T-helper 1 cell treated with Interleukin-12 subunit alpha and Interleukin-12 subunit beta and Interleukin-4 antibody, amounts not matched to agents 30 μg/mL and 1 μg/mL, for 36 hours (primary cell): ENCODE results near the gene FN1.
A peak's percentile ranks its signal among the peaks of the same experiment; 100 is the strongest.

Experiments used
- H3K27ac Mint-ChIP-seq: one replicate; pipeline ENCODE4 v1.8.0; 2021; ENCODE audit warnings: mild to moderate bottlenecking, mixed read lengths
- H3K27me3 Mint-ChIP-seq: one replicate; pipeline ENCODE4 v1.8.0; 2021; ENCODE audit warnings: low read depth, mixed read lengths
- H3K36me3 Mint-ChIP-seq: one replicate; pipeline ENCODE4 v1.8.0; 2021; ENCODE audit warnings: low read depth, mixed read lengths
- H3K4me1 Mint-ChIP-seq: one replicate; pipeline ENCODE4 v1.8.0; 2021; ENCODE audit warnings: low read depth, mixed read lengths
- H3K4me3 Mint-ChIP-seq: one replicate; pipeline ENCODE4 v1.8.0; 2021; ENCODE audit warnings: mild to moderate bottlenecking, moderate library complexity, mixed read lengths
- H3K9me3 Mint-ChIP-seq: one replicate; pipeline ENCODE4 v1.8.0; 2021; ENCODE audit warnings: mixed read lengths

Gene FN1

DNA sequence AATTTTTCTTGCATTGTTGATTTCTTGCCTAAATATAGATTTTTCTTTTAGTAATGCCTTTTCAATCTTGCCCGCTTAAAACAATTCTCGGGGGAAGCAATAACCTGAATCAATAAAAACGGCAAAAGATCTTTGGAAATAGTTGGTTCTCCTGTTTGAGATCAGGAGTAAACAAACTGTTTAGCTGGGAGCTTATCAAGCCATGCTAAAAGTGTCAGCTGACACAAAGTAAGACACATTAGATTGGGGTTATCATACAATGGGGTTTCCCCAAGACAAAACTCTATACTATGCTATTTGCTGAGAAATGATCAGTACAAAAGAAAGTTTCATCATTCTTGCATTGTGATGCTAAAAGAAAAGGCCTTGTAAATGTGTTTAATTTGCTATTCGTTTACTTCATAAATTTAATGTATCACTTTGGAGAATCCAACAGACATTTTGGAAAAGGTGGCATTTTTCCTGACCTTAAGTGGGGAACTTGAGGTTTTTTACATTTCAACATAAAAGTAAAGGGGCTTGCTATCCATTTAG lies 77.5 kb downstream of the FN1 start:
- Mint-ChIP-seq H3K4me3 (no peak overlapping the region), H3K9me3 (no peaks in the 10 kb centered on the region), H3K27me3 (no peaks in the 10 kb centered on the region), H3K27ac (no peak overlapping the region), H3K36me3 (peaks cover 13% of the 10 kb centered on the region), H3K4me1 (no peaks in the 10 kb centered on the region)

GRCh38 chr2:215357660-215358059 lies 78.2 kb downstream of the FN1 start:
- peaks cover 16% of the 10 kb centered on the region for H3K36me3 Mint-ChIP-seq

DNA sequence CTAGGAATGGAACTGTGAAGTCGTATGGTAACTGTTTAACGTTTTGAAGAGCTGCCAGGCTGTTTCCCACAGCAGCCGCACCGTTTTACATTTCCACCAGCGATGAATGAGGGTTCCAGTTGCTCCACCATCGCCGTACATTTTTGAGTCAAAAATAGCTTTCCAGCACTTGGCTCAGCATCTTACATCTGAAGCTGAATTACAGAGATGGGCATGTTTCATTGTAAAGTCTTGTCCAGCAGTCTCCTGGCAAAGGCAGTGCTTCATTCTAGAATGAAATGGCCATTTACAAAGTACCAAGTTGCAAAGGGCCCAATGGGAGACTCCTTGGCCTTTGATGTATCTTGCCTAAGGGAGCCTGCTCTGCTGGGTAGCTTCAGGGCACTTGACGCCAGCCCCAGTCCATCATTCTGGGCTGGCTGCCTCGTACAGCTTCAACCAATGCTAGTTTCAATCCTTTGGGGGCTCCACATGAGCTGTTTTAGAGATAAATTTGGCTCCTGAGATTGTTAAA lies 78.9 kb downstream of the FN1 start:
- peaks cover 18% of the 10 kb centered on the region for H3K36me3 Mint-ChIP-seq
- no peaks in the 10 kb centered on the region for H3K4me1 Mint-ChIP-seq
- H3K4me3 Mint-ChIP-seq, result no peak overlapping the region
- no peaks in the 10 kb centered on the region for H3K27me3 Mint-ChIP-seq
- no peaks in the 10 kb centered on the region for H3K9me3 Mint-ChIP-seq
- no peak overlapping the region for H3K27ac Mint-ChIP-seq

More at GRCh38 chr2:215357660-215358059, 78.2 kb downstream of the FN1 start:
- Mint-ChIP-seq H3K9me3 (no peaks in the 10 kb centered on the region), H3K4me3 (no peak overlapping the region), H3K27me3 (no peaks in the 10 kb centered on the region), H3K4me1 (no peaks in the 10 kb centered on the region), H3K27ac (no peak overlapping the region)

- H3K9me3 Mint-ChIP-seq, result no peaks in the 10 kb centered on the region
- H3K27ac Mint-ChIP-seq, result no peak overlapping the region
- peaks cover 23% of the 10 kb centered on the region for H3K36me3 Mint-ChIP-seq
Measured at GRCh38 chr2:215356334-215356947, 79.4 kb downstream of the FN1 start.

DNA sequence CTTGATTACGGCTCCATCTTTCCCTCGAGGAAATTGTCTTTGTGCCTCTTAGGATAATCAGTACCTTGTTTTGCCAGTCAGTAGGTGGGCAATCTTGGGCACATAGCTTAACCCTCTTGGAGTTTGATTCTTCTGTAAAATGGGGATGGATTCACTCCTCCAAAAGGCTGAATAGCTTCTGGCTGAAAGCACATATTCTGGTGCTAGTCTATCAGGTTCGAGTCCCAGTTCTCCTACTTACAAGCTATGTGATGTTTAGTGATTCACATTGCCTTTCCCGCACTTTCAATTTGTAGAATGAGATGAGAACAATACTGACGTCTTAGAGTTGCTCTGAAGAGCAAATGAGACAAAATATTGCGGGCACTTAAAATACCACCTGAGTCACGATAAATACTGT lies 80.1 kb downstream of the FN1 start:
- Mint-ChIP-seq H3K4me3 (no peak overlapping the region), H3K27me3 (no peaks in the 10 kb centered on the region), H3K4me1 (no peaks in the 10 kb centered on the region), H3K36me3 (peaks cover 25% of the 10 kb centered on the region), H3K9me3 (no peaks in the 10 kb centered on the region), H3K27ac (no peak overlapping the region)

More at GRCh38 chr2:215356334-215356947, 79.4 kb downstream of the FN1 start:
- Mint-ChIP-seq H3K27me3 (no peaks in the 10 kb centered on the region), H3K4me3 (no peak overlapping the region), H3K4me1 (no peaks in the 10 kb centered on the region)

DNA sequence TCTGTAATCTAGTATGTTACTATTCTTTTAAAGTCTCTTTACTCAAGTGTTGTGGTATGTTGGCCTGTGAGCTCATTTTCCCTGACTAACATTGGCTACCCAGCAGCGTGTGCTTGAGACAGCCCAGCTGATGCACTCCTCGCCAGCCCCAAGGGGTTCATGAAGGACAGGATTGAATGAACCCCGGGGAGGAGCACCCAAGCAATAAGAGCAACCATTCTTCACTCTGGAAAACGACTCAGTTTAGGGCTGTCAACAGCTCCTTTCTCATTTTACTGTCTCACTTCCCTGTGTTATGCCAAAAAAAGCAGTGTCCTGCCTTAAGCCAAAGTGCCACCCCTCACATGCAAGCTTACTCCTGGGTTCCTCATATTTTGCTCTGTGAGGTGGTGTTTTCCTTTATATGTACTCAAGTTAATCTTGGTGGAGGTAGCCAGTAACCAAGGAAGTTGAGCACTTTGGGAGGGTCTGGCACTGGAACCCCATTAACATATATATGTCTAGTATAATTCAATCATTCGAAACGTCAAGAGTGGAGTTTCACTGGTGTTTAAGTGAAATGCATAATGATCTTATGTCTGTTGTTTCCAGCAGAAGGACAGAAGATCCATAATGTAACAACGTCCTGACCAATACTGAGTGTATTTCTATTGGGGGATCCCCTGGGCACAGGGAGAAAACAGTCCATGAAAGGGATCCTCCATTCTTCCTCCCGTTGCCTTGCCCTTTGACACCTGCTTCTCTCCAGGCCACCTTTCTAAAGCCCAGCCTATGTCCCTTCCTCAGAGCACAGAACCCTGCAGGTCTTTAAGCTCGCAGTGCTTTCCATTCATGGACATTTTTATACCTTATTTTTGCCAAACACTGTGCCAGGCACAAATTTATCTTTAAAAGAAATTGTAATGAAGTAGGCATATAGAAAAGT lies 80.8 kb downstream of the FN1 start:
- H3K4me3 Mint-ChIP-seq, result no peak overlapping the region
- no peaks in the 10 kb centered on the region for H3K9me3 Mint-ChIP-seq
- no peaks in the 10 kb centered on the region for H3K4me1 Mint-ChIP-seq
- peaks cover 29% of the 10 kb centered on the region for H3K36me3 Mint-ChIP-seq
- H3K27ac Mint-ChIP-seq, result no peak overlapping the region
- H3K27me3 Mint-ChIP-seq, result no peaks in the 10 kb centered on the region

- Mint-ChIP-seq H3K4me3 (no peak overlapping the region), H3K4me1 (no peaks in the 10 kb centered on the region), H3K9me3 (no peaks in the 10 kb centered on the region), H3K27ac (no peak overlapping the region), H3K36me3 (peaks cover 44% of the 10 kb centered on the region), H3K27me3 (no peaks in the 10 kb centered on the region)
Measured at GRCh38 chr2:215352602-215353001, 83.3 kb downstream of the FN1 start.

GRCh38 chr2:215347878-215348277 lies 88.0 kb downstream of the FN1 start:
- no peak overlapping the region for H3K27ac Mint-ChIP-seq
- no peak overlapping the region for H3K4me3 Mint-ChIP-seq
- H3K36me3 Mint-ChIP-seq, result peaks cover 65% of the 10 kb centered on the region
- H3K4me1 Mint-ChIP-seq, result no peaks in the 10 kb centered on the region
- H3K27me3 Mint-ChIP-seq, result no peaks in the 10 kb centered on the region
- no peaks in the 10 kb centered on the region for H3K9me3 Mint-ChIP-seq

DNA sequence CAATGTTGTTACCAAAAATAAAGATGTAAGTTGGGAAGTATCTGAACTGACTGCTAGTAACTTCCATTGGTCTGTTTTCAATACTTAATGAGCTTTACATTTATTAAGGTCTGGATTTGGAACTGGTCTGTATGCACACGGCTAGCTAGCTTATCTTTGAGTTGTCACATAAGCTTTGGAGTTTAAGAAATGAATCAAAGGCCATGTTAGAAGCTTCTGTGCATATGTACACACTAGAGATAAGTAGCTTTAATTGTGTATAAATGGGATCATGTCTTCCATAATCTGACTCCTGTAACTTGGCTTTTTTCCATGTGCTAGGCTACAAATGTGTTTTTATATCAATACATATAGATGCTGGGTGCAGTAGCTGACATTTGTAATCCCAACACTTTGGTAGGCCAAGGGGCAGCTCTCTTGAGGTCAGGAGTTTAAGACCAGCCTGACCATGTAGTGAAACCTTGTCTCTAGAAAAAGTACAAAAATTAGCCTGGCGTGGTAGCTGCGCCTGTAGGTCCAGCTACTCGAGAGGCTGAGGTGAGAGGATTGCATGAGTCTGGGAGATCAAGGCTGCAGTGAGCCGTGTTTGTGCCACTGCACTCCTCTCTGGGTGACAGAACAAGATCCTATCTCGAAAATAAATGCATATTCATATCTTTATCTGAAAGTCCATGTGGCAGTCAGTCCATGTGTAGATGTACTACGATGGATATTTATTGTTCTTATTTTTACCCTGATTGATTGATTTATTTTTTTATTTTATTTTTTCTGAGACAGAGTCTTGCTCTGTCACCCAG lies 96.8 kb downstream of the FN1 start:
- Mint-ChIP-seq H3K27me3 (no peaks in the 10 kb centered on the region), H3K9me3 (no peaks in the 10 kb centered on the region), H3K4me1 (peaks cover 3% of the 10 kb centered on the region), H3K27ac (no peak overlapping the region), H3K36me3 (peaks cover 55% of the 10 kb centered on the region), H3K4me3 (no peak overlapping the region)

- Mint-ChIP-seq H3K36me3 (peaks cover 47% of the 10 kb centered on the region), H3K27me3 (no peaks in the 10 kb centered on the region), H3K27ac (no peak overlapping the region), H3K4me3 (no peak overlapping the region), H3K4me1 (peaks cover 8% of the 10 kb centered on the region), H3K9me3 (no peaks in the 10 kb centered on the region)
Measured at GRCh38 chr2:215332872-215333595, 102.8 kb downstream of the FN1 start.

- no peak overlapping the region for H3K4me3 Mint-ChIP-seq
Measured at GRCh38 chr2:215328066-215328465, 107.8 kb downstream of the FN1 start.

DNA sequence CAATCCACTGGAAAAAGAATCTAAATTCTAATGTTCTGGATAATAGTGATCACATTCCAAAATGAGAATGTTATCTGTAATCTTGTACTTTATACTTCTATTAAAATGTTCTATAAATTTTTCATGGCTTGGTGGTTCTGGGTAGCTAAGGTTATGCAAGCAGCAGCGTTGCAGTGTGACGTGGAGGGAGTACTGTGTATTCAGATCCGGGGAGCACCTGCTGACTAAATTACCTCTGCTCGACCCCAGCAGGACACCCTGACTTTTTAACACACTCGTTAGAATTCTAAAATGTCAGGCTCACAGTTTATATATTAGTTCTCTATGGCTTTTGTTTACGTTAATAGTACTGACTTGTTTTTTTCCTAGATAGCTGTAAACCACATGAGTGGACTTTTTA lies 111.1 kb downstream of the FN1 start:
- peaks cover 17% of the 10 kb centered on the region for H3K4me1 Mint-ChIP-seq
- no peak overlapping the region for H3K27ac Mint-ChIP-seq
- peaks cover 50% of the 10 kb centered on the region for H3K36me3 Mint-ChIP-seq

More at GRCh38 chr2:215328066-215328465, 107.8 kb downstream of the FN1 start:
- no peaks in the 10 kb centered on the region for H3K9me3 Mint-ChIP-seq
- peaks cover 49% of the 10 kb centered on the region for H3K36me3 Mint-ChIP-seq
- H3K27me3 Mint-ChIP-seq, result no peaks in the 10 kb centered on the region
- peak overlapping the region; percentile 39 for H3K27ac Mint-ChIP-seq
- H3K4me1 Mint-ChIP-seq, result peaks cover 12% of the 10 kb centered on the region

GRCh38 chr2:215320679-215321078 lies 115.2 kb downstream of the FN1 start:
- Mint-ChIP-seq H3K4me3 (no peak overlapping the region), H3K27me3 (no peaks in the 10 kb centered on the region), H3K36me3 (peaks cover 42% of the 10 kb centered on the region), H3K27ac (no peak overlapping the region), H3K4me1 (peaks cover 18% of the 10 kb centered on the region), H3K9me3 (no peaks in the 10 kb centered on the region)

More for the DNA sequence above, 111.1 kb downstream of the FN1 start:
- Mint-ChIP-seq H3K9me3 (no peaks in the 10 kb centered on the region), H3K27me3 (no peaks in the 10 kb centered on the region), H3K4me3 (no peak overlapping the region)
